Keratinocyte (primary cell): ENCODE data around the gene URGCP. TPM values are rescaled to one million over a fixed set of nuclear protein-coding genes. Genes with fewer than 3 reads are reported as not detected.

Experiments
- DNase-seq: peaks from one replicate; pipeline ENCODE4 v3.0.0-alpha.2; 2011; ENCODE audit warnings: low read depth, missing footprints, low spot score
- FAIRE-seq: peaks from 2 replicates; lab custom pipeline; 2011; peaks lifted over from hg19 to GRCh38; lab: Jason Lieb, UNC
- H2AFZ ChIP-seq: 2 replicates; pipeline ENCODE4 v1.6.0; 2012; ENCODE audit warnings: low read length, control low read depth, inconsistent platforms; ENCODE audit not compliant: control insufficient read depth
- H3K27ac ChIP-seq: 2 replicates; pipeline ENCODE4 v1.5.1; 2011; ENCODE audit warnings: low read length; ENCODE audit not compliant: control insufficient read depth, insufficient read depth
- H3K27me3 ChIP-seq: 3 replicates; pipeline ENCODE4 v1.6.0; 2011; ENCODE audit warnings: low read length; ENCODE audit not compliant: control insufficient read depth, insufficient read depth; ENCODE audit errors: extremely low read depth
- H3K36me3 ChIP-seq, 2 experiments: 2 replicates in 1 of 2; 3 replicates in 1 of 2; pipeline ENCODE4 v1.5.1; 2011; ENCODE audit warnings: low read length in 2 of 2, mild to moderate bottlenecking in 1 of 2; ENCODE audit not compliant: control insufficient read depth in 2 of 2, insufficient read depth in 2 of 2; ENCODE audit errors: extremely low read depth in 1 of 2
- H3K4me1 ChIP-seq: 3 replicates; pipeline ENCODE4 v1.5.1; 2011; ENCODE audit warnings: low read length; ENCODE audit not compliant: control insufficient read depth, insufficient read depth; ENCODE audit errors: extremely low read depth
- H3K4me2 ChIP-seq: 3 replicates; pipeline ENCODE4 v1.6.0; 2011; ENCODE audit warnings: low read depth, low read length; ENCODE audit not compliant: control insufficient read depth, insufficient read depth; ENCODE audit errors: extremely low read depth
- H3K4me3 ChIP-seq, 3 experiments: fragments of 200-600 bp in 1 of 3; sonication (generic) in 1 of 3; 2 replicates in 2 of 3; 3 replicates in 1 of 3; pipeline ENCODE4 v1.5.1; 2011 to 2016; ENCODE audit warnings: low read length in 3 of 3, mild to moderate bottlenecking in 3 of 3, control low read depth in 2 of 3, inconsistent platforms in 1 of 3, low read depth in 1 of 3, mixed read lengths in 1 of 3, mixed run types in 1 of 3, moderate library complexity in 1 of 3; ENCODE audit not compliant: control insufficient read depth in 2 of 3, insufficient read depth in 2 of 3; ENCODE audit errors: extremely low read depth in 1 of 3
- H3K79me2 ChIP-seq: 2 replicates; pipeline ENCODE4 v1.6.0; 2012; ENCODE audit warnings: low read length; ENCODE audit not compliant: control insufficient read depth, insufficient read depth
- H3K9ac ChIP-seq: 3 replicates; pipeline ENCODE4 v1.6.0; 2011; ENCODE audit warnings: low read length; ENCODE audit not compliant: control insufficient read depth, insufficient read depth; ENCODE audit errors: extremely low read depth
- H3K9me1 ChIP-seq: 3 replicates; pipeline ENCODE4 v1.6.0; 2011; ENCODE audit warnings: low read length; ENCODE audit not compliant: control insufficient read depth, insufficient read depth; ENCODE audit errors: extremely low read depth
- H3K9me3 ChIP-seq: 2 replicates; pipeline ENCODE4 v1.5.1; 2012; ENCODE audit warnings: low read depth, low read length; ENCODE audit not compliant: control insufficient read depth
- H4K20me1 ChIP-seq: 3 replicates; pipeline ENCODE4 v1.6.0; 2011; ENCODE audit warnings: low read length; ENCODE audit not compliant: control insufficient read depth, insufficient read depth; ENCODE audit errors: extremely low read depth
- CTCF ChIP-seq, 3 experiments: IDR thresholded peaks in 1 of 3; conservative IDR thresholded peaks in 1 of 3; optimal IDR thresholded peaks in 1 of 3; 2 replicates in 2 of 3; 3 replicates in 1 of 3; pipeline versions ENCODE3 to v1.5.1; 2011; ENCODE audit warnings: low read length in 3 of 3, mild to moderate bottlenecking in 3 of 3, moderate library complexity in 2 of 3, control low read depth in 1 of 3, inconsistent platforms in 1 of 3; ENCODE audit not compliant: insufficient read depth in 2 of 3; ENCODE audit errors: extremely low read depth in 1 of 3
- EZH2 ChIP-seq: IDR thresholded peaks from one replicate; pipeline ENCODE4 v1.6.1; 2012; ENCODE audit warnings: inconsistent platforms, mild to moderate bottlenecking, low read length, moderate library complexity
- dilution Hi-C: fragments of 300-500 bp; cut with MboI; formaldehyde crosslinking; loops from one replicate; pipeline ENCODE4 v1.7.0; 2020; ENCODE audit warnings: low sequenced_read_pairs; ENCODE audit not compliant: extremely low pct_ligation_motif_present
- polyA plus RNA-seq, 5 experiments: library from polyadenylated mRNA; depleted of rRNA in 3 of 5; stranded (reverse) in 3 of 5; stranded (forward) in 1 of 5; unstranded in 1 of 5; fragments of >200 nt; gene quantifications; 1 replicate in 1 of 5; 2 replicates in 3 of 5; 3 replicates in 1 of 5; pipeline versions ENCODE4 v1.2.1 to v1.2.3, GENCODE V29; 2011 to 2012; ENCODE audit warnings: missing spikeins in 2 of 5, low read depth in 1 of 5, low replicate concordance in 1 of 5

Gene URGCP
- polyA plus RNA-seq, 1 donor (not counting 4 experiments of a cell fraction or from before 2014, with no cell fraction given), result 27.6 TPM

- H3K4me1 ChIP-seq, result peaks cover 23% of the 10 kb centered on the region
- FAIRE-seq, result no peak
- no peaks in the 10 kb centered on the region for H4K20me1 ChIP-seq
- no peaks in the 10 kb centered on the region for H3K27me3 ChIP-seq
- no peak overlapping the region for H2AFZ ChIP-seq
- no peaks in the 10 kb centered on the region for H3K9me3 ChIP-seq
- TF ChIP-seq EZH2, result no peak
- H3K9ac ChIP-seq, result no peak overlapping the region
- DNase-seq, result no peak
- peaks cover 34 to 53% of the 10 kb centered on the region in 2 experiments for H3K36me3 ChIP-seq
- no peak overlapping the region for H3K27ac ChIP-seq
- dilution Hi-C loops, result no loop called here
- H3K4me3 ChIP-seq, result no peak overlapping the region
- H3K79me2 ChIP-seq, result no peaks in the 10 kb centered on the region
- H3K4me2 ChIP-seq, result no peak overlapping the region
- H3K9me1 ChIP-seq, result no peaks in the 10 kb centered on the region
Measured at GRCh38 chr7:43876241-43876640, 30.2 kb downstream of the URGCP start.

DNA sequence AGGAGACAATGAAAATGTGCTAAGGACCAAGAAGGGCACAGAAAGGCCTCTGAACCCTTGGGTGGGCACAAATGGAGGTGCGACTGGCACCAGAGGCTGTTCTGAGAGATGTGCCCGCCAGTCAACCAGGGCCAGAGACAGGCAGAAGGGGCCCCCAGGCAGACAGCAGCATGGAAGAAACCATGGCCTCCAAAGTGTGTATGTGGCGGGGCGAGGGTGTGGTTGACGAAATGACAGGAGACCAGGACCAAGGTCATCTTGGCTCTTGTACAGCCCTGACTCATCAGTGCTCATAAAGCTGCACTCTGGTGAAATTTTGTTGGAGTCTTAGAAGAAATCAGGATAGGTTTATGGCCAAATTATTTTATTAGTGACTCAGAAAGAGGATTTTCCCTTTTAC lies 33.1 kb downstream of the URGCP start:
- Histone ChIP-seq H3K4me3 (no peak overlapping the region), H2AFZ (no peak overlapping the region)
- dilution Hi-C loops, result no loop called here

More for the DNA sequence above, 33.1 kb downstream of the URGCP start:
- DNase-seq (peak; percentile 21), FAIRE-seq (no peak)
- TF ChIP-seq EZH2 (no peak), CTCF (optimal IDR thresholded peaks at IDR 0.05 in 1 of 3, IDR thresholded peaks at IDR 0.05 in 1 of 3, conservative IDR thresholded peaks at IDR 0.05 in 1 of 3; ENCODE audit: extremely low read depth in 1 of 3, insufficient read depth in 2 of 3, low read length in 3 of 3) (no peak)
- no peaks in the 10 kb centered on the region for H3K27me3 ChIP-seq
- no peaks in the 10 kb centered on the region for H4K20me1 ChIP-seq
- H3K36me3 ChIP-seq, result peaks cover 18 to 27% of the 10 kb centered on the region in 2 experiments
- peak overlapping the region; percentile 56 for H3K9ac ChIP-seq
- peak overlapping the region; percentile 71 for H3K4me2 ChIP-seq
- H3K4me1 ChIP-seq, result peaks cover 35% of the 10 kb centered on the region
- no peaks in the 10 kb centered on the region for H3K9me1 ChIP-seq
- H3K27ac ChIP-seq, result peak overlapping the region; percentile 79
- H3K79me2 ChIP-seq, result peaks cover 5% of the 10 kb centered on the region
- peaks cover 4% of the 10 kb centered on the region for H3K9me3 ChIP-seq
